NOMO-1 (cell line): ENCODE measurements around the gene PAMR1.
"Not testable (repeated sequence)": the region's sequence is repeated elsewhere in the genome, so short reads cannot be mapped to it uniquely, and the experiment has no call there.

ENCODE experiments used
- DNase-seq, 2 experiments: peaks; one replicate each; lab custom pipeline; 2025; ENCODE audit not compliant: unreplicated experiment in 2 of 2; lab: John Stamatoyannopoulos, UW

PAMR1 gene, protein sequence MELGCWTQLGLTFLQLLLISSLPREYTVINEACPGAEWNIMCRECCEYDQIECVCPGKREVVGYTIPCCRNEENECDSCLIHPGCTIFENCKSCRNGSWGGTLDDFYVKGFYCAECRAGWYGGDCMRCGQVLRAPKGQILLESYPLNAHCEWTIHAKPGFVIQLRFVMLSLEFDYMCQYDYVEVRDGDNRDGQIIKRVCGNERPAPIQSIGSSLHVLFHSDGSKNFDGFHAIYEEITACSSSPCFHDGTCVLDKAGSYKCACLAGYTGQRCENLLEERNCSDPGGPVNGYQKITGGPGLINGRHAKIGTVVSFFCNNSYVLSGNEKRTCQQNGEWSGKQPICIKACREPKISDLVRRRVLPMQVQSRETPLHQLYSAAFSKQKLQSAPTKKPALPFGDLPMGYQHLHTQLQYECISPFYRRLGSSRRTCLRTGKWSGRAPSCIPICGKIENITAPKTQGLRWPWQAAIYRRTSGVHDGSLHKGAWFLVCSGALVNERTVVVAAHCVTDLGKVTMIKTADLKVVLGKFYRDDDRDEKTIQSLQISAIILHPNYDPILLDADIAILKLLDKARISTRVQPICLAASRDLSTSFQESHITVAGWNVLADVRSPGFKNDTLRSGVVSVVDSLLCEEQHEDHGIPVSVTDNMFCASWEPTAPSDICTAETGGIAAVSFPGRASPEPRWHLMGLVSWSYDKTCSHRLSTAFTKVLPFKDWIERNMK

DNA sequence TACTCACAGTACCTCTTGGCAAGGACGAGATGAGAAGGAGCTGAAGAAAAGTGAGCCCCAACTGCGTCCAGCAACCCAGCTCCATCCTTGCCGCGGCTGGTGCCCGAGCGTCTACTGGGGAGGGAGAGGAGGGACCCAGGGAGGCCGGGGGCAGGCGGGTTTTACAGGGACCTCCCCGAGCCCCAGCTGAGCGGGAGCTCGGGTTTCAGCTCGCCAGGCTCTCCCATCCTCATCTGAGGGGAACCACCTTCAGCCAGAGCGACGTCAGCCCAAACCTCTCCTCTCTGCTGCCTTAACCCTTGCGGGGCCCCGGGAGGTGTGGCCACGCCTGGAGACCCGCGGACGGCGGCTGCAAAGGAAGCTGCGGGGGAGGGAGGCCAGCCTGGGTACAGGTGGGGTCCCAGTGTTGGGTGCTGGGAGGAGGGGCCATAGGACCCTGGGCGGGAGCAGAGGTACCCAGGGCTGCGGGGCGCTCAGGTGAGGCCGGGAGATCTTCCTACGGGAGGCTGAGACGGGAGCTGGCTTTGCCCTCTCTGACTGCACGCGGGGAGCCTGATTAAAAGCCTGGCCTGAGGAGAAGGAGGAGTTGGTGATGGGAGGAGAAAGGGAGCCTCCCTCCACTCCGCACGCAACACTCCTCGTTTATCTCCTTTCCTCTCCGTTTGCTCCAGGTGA, at the start of gene PAMR1:
Gene PAMR1, minus strand, starts transcription at position 116 of the 675 bp plus-strand sequence. Its CDS starts 31 bp downstream, at position 85.
- DNase-seq: no peak

DNA sequence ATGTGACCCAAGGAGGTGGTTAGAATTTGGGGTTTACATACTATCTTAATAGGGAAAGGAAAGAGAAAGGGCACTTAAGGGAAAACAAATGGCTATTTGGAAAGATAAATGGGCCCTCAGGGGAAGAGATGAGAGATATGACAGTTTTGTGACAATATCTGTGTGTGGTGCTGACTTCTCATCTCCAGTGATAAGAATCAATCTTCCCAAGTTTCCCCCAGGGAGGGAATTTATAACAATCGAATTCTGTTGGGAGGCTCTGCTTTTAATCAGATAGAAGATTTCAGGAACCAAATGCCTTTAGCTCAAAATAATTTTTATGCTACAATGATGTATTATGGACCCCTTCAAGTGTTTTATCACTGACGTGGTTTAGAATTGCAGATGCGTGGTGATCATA, 46.3 kb upstream of the PAMR1 start:
- no peak for DNase-seq

DNA sequence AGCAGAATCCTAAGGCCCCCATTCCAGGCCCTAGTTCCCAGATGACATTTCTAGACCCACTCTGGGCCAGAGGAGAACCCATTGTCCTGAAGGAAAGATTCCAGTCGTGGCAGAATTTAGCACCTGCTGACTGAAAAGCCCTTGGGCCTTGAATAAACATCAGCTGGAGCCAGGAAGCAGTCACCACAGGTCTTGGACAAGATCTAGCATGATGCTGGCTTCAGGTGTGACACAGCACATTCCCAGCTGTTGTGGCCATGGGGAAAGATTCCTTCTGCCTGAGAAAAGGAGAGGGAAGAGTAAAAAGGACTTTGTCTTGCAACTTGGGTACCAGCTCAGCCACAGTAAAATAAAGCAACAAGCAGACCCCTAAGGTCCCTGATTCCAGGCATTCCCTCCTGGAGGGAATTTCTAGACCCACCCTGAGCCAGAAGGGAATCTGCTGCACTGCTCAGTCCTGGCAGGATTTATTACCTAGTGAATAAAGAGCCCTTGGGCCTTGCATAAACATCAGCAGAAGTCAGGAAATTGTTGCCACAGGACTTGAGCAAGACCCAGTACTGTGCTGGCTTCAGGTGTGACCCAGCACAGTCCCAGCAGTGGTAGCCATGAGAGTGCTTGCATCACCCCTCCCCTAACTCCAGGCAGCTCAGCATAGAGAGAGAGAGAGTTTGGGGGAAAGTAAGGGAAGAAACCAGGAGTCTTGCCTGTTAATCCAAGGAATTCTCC, 42.5 kb upstream of the PAMR1 start:
- DNase-seq: no peak

DNA sequence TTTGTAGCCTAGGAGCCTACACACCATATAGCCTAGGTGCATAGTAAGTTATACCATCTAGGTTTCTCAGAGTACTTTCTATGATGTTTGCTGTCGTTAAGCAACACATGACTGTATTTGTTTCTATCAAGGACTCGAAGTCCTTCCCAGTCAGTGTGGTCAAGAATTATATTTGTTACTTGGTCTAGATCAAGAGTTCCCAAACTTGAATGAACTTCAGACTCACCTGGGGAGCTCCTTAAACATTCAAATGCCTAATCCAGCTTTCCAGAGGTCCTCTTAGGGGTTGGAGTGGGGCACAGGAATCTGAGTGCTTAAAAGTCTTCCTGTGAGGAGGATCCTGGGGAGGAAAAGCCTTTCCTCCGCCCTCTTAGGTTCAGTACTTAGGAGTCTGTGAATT, 41.5 kb upstream of the PAMR1 start:
- no peak for DNase-seq

DNA sequence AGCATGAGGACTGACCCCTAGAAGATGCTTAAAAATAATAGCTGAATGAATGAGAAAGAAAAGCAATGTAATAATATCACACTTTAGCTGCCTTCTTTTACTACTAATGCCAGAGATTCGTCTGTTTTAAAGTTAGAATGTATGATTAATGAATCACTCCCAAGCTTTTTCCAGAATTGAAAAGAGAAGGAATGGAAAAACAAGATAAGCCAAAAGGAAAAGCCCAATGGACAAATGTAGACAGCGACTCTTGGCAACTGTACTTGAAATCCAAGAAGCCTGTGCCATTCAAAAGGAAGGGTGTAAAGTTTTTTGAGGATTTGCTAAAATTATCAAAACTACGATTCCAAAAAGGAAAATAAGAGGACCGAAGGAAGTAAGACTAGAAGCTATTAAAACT, 40.8 kb upstream of the PAMR1 start:
- DNase-seq: no peak

DNA sequence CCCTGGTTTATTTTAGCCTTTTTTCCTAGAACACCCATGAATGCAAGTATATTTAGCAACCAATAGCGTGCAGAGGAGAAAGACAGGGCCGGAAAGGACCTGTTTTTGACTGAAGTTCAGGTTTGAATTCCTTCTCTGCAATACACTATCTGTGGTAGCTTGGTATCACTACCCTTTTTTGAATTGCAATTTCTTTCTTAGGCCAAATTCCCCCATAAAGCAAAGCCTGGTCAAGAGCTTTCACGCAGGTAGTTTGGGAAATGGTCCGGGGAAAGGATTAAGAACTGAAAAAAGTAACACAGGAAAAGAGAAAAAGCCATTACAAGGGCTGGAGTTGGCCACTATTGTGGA, 38.8 kb upstream of the PAMR1 start:
- no peak for DNase-seq

DNA sequence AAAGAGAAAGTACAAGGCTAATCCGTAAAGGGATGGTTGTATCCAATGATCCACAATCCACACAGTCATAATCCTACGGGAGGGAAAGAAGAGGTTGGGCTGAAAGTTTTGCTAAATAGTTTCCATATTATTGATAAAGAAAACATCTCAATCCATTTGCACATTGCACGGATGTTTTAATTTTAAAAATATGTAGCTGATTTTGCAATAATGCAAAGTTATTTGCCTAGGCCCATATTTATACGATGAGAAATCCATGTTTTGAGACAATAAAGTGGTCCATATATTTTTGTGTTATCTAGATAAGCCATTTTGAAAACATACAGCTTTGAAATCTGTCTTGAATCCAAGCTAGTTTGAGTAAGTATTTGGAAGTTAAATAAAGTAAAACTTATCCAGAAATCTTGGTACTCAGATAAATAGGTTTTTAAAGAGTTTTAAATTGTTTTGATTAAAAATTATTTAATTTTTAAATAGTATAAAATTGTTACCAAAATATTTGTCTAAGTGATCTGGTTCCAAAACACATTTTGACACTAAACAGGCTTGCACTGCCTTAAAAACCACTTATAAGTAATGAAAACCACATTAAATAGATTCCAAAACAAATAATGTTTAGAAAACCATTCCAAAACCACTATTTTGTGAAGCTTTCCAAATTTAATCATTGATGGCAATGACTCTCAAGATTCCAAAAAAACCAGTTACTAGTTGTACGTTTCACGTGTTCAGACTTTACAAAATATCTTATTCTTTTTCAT, 38.2 kb upstream of the PAMR1 start:
- DNase-seq: no peak

DNA sequence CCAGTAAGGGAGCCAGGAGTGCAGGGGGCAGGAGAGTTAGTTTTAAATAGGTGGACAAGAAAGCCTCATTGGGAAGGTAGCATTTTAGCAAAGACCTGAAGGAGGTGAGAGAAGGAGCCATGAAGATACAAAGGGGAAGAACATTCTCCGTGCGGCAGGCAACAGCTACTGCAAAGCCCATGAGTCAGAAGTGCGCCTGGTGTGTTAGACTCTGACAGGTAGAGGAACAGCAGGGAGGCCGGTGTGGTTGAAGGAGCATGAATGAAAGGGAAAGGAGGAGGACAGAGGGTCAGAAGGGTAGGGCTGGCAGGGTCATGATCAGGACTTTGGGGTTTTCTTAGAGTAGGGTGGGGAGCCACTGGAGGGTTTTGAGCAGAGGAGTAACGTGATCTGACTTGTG, 34.5 kb upstream of the PAMR1 start:
- no peak for DNase-seq

DNA sequence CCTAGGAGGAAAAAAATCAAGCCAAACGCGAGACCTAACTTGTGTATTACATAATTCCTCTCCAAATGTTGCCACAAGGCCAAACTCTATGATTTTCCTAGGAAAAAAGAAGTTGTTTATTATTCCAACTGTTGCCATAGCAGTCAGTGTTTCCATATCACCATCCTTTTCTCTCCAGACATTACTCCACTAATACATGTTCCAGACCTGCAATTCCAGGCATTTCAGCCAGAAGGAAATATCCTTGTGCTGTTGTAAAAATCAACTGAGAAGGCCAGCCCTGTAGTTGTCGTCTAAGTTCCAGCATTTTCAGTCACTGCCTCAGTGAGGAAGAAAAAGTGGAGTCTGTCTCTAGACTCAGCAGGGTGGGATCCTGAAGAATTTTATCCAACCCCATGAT, 33.1 kb upstream of the PAMR1 start:
- no peak for DNase-seq

DNA sequence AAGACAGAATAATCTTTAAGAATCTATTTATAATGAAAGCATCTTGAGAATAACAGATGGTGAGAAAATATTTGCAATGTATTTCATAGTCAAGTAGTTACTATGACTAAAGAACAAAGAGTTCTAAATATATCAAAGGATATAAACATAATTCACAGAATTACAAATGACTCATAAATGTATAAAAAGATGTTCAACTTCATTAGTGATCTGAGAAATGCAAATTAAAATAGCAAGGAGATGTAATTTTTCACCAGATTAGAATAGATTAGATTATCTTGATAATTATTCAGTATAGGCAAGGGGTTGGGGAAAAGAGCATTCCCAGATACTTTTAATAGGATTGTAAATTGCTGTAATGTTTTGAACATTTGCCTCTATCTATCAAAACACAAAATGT, 30.1 kb upstream of the PAMR1 start:
- DNase-seq: no peak

DNA sequence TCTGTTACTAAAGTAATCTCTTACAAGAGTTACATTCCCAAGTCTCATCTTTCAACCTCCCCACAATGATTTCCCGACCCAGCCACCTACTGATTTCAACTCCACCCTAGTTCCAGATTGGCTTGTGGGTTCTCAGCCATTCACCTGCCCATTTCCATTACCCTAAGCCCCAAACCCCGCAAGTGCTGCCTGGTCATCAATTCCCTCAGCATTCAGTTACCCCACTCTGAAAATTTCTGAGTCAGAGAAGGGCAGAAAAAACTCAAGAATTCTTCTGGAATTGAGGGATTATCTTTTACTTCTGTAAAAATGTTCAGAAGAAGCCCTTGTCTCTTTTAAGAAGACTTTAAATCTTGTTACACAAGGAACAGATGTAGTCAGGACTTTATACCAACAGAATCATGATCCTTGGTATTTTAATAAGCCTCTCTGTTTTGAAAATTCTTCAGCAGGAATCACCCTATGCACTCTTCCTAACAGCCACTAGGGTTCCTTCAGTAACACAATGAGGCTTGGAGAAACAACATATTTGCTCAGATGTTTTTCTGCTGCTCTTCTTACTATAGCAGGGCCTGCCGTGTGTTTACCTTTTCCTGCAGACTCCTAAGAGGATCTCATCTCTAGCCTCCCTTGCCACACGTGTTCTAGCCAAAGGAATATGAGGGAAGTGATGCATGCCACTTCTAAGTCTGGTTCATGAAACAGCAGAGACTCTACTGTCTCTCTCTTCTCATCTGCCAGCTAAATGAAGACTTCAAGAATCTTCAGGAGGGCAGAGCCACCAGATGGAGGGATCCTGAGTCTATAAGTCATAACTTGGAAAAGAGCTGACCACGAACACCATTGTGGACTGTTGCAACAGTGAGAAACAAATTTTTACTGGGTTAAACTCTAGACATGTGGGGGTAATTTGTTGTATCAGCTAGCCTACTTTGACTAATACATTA, 29.3 kb upstream of the PAMR1 start:
- no peak for DNase-seq

DNA sequence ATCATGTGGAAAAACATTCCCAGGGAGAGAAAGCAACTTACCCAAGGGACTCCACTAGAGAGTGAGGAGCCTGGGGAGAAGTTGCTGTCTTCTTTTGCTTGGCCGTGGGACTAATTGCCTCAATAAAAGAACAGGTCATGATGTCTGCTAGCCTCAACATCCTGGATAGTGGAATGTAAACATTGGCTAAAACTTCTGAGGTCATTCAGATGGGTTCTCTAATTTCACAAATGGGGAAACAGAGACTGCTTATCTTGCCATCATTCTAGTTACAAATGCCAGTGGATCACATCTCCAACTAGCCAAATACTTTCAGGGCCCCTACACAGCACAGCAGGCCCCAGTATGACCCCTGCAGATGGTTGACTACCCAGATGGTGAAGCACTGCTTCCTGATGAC, 28.4 kb upstream of the PAMR1 start:
- DNase-seq: no peak

DNA sequence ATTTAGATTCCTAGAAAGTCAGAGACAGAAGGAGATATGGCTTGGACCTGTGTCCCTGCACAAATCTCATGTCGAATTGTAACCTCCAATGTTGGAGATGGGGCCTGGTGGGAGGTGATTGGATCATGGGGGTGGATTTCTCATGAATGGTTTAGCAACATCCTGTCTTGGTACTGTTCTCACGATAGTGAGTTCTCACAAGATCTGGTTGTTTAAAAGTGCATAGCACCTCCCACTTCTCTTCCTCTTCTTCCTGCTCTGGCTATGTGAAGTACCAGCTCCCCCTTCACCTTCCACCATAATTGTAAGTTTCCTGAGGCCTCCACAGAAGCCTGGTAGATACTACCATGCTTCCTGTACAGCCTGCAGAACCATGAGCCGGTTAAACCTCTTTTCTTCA, 27.6 kb upstream of the PAMR1 start:
- no peak for DNase-seq

DNA sequence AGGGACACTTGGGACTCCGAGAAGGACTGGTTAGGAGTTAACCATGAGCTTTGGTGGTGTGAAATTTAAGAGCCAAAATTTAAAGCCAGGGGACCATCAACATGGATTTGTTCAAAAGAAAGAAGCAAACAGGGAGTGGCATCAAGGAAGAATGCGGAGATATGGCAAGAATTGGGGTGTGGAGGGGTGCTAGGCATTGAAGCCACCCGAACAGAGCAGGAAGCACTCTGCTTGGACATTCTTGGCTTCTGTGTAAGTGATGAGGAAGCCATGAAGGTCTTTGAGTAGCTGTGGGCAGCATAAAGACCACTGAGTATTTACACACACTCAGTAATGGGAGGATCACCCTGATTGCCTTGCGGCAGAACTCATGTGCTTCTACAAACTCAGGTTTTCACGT, 27.2 kb upstream of the PAMR1 start:
- DNase-seq: no peak

DNA sequence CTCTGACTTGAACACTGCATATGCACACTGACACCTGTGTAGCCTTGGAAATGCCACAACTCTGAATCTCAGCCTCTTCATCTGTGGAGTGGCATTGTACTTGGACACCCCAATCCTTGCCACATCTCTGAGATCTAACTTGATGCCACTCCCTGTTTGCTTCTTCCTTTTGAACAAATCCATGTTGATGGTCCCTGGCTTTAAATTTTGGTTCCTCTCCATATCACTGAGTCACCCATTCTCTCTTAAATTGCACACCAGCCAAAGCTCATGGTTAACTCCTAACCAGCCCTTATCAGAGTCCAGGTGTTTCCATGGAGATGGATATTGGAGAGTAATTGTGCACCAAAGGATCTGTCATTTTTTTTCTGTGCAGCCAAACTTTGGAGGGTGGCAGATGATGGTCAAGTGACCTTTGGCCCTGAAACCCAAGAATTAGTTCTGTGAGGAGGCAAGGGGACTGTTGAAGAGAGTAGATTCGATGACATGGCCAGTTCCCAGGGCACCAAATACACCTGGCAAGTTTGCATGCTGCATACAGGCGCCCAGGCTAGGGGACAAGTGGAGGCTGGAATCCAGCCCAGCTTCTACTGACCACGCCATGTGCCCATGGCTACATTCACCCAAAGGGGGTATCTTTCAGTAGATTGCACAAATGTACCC, 25.1 kb upstream of the PAMR1 start:
- DNase-seq: no peak

DNA sequence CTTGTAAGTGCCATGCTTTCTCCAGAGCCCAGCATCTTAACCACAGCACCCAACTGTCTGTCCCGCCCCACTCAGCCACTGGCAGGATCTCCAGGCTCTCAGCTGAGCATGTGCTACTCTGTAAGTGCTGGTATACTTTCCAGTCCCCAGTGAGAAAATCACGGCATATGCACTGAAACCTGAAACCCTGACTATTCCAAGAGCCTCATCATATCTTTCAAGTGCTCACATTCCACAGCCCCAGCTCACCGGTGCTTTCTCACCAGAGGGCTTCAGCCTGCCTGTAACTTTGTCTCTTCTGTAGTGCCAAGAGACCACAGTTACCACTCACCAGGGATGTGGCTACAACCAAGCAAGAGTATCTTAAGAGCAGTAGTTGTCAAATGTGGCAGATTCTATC, 24.4 kb upstream of the PAMR1 start:
- no peak for DNase-seq

DNA sequence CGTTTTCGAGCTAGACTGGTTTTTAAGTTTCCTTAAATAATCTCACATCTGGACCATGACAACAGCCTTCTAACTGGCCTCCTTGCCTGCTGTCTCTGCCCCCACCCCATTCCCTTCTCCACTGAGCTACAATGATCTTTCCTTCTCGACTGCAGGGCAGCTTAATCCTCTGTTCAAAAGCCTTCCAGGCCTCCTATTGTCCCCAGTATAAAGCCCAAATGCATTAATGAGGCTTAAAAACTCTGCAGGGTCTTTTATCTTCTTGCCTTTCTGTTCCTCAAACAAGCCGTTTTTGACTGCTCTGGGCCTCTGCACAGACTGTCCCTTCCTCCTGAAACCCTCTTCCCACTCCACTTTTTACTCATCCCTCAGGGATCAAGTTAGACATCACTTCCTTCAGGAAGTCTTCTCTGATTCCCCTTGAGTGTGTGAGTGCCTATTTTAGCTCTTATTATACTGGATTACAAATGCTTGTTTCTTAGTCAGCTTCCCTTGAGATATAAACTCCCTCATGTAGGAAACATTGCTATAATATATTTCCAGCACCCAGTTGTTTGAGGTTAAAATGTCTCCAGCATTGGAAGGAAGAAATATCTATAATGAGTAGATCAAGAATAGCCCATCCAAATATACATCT, 23.6 kb upstream of the PAMR1 start:
- no peak for DNase-seq

DNA sequence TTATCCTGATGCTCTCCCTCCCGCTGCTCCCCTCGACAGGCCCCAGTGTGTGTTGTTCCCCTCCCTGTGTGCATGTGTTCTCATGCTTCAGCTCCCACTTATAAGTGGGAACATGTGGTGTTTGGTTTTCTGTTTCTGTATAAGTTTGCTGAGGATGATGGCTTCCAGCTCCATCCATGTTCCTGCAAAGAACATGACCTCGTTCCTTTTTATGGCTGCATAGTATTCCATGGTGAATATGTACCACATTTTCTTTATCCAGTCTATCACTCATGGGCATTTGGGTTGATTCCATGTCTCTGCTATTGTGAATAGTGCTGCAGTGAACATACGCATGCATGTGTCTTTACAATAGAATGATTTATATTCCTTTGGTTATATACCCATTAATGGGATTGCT, 22.6 kb upstream of the PAMR1 start:
- DNase-seq: not testable (repeated sequence)
